Measurements from ENCODE around the gene CMAS. TPM values are rescaled to one million over a fixed set of nuclear protein-coding genes. Genes with fewer than 3 reads are reported as not detected.

Gene CMAS
- polyA plus RNA-seq, 4 donors = 52.1 to 61.6 (median 57.7) TPM

DNA sequence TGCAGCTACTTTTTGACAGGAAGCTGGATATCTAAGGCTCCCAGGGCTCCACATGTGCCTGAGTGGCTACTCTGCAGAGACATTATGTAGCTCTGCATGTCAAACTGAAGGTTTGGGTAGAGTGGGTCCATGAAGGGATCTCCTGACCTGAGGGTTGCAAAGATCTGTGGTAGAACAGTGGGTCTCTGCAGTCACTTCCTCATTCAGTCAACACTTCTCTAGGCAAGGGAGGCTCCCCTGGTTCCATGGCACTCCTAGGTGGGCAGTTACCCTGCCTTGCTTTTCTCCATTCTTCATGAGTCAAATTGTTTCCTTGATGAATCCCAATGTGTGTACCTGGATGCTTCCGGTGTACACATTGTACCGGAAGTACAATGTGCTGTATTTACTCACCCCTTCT, 57.4 kb downstream of the CMAS start:
- no peak for DNase-seq (ENCODE audit: low read depth in 4 of 4, low spot score in 3 of 4)

DNA sequence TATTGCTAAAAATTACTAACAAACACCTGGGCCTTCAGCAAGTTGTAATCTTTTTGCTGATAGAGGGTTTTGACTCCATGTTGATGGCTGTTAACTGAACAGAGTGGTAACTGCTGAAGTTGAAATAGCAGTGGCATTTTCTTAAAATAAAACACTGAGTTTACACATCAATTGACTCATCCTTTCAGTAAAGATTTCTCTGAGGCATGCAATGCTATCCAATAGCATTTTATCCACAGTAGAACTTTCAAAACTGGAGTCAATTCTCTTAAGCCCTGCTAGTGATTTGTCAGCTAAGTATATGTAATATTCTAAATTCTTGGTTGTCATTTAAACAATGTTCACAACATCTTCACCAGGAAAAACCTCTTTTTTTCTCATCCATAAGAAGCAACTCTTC, 59.5 kb downstream of the CMAS start:
- no peak for DNase-seq (ENCODE audit: low read depth in 4 of 4, low spot score in 3 of 4)

DNA sequence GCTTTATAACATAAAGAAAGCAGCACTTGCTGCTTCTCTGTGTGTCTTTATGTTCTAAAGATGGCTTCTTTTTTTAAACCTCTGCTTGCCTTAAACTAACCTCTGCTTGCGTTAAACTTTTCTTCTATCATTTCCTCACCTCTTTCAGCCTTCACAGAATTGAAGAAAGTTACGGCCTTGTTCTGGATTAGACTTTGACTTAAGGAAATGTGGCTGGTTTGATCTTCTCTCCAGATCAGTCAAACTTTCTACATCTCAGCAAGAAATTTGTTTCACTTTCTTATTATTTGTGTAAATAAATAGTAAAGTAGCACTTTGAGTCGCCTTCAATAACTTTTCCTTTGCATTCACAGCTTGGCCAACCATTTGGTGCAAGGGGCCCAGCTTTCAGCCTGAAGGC, 64.2 kb downstream of the CMAS start:
- no peak for DNase-seq (ENCODE audit: low read depth in 4 of 4, low spot score in 3 of 4)

Other genes with a start within 250 kb of the CMAS start
- gene ABCC9, start 104.8 kb upstream of the CMAS start, polyA plus RNA-seq (ENCODE audit: insufficient read length in 4 of 4) = 10 to 100 TPM; 18.0 to 26.8 (median 22.3) TPM

Data from right renal pelvis (tissue), 4 donors.